ENCODE data around the gene TRHDE. TPM values are rescaled to one million over a fixed set of nuclear protein-coding genes. Genes with fewer than 3 reads are reported as not detected.

TRHDE gene
- polyA plus RNA-seq, 2 of the 4 experiments (the other 2 are of a cell fraction) = 0.16 to 0.32 TPM

- CTCF ChIA-PET = no interaction called here
- Histone ChIP-seq H3K4me3 (no peak overlapping the region), H3K4me2 (no peak overlapping the region), H3K9me3 (no peaks in the 10 kb centered on the region), H3K27ac (no peak overlapping the region), H3K4me1 (no peaks in the 10 kb centered on the region)
- POLR2A ChIA-PET = no interaction called here
- ATAC-seq (no peak), DNase-seq (ENCODE audit: low read depth in 1 of 2, low spot score in 1 of 2) (no peak), FAIRE-seq (no peak)
- TF ChIP-seq, protein P1, sequence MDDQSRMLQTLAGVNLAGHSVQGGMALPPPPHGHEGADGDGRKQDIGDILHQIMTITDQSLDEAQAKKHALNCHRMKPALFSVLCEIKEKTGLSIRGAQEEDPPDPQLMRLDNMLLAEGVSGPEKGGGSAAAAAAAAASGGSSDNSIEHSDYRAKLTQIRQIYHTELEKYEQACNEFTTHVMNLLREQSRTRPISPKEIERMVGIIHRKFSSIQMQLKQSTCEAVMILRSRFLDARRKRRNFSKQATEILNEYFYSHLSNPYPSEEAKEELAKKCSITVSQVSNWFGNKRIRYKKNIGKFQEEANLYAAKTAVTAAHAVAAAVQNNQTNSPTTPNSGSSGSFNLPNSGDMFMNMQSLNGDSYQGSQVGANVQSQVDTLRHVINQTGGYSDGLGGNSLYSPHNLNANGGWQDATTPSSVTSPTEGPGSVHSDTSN (IDR thresholded peaks at IDR 0.05) = no peak
- TF ChIP-seq ZC3H11A (IDR thresholded peaks at IDR 0.05) (no peak), JUN (IDR thresholded peaks at IDR 0.05) (no peak), GATA3 (IDR thresholded peaks at IDR 0.05; ENCODE audit: borderline replicate concordance) (no peak), SREBF2 (IDR thresholded peaks at IDR 0.05) (no peak), FOSB (CRISPR knock-in tag; IDR thresholded peaks at IDR 0.05) (no peak), ESRRA (IDR thresholded peaks at IDR 0.05; ENCODE audit: borderline replicate concordance, low read length) (no peak), NR3C1 (IDR thresholded peaks at IDR 0.05) (no peak), ATOH8 (CRISPR knock-in tag; IDR thresholded peaks at IDR 0.05; ENCODE audit: low read depth) (no peak), CBX8 (IDR thresholded peaks at IDR 0.05) (no peak), KDM5A (IDR thresholded peaks at IDR 0.05) (no peak), RCOR1 (IDR thresholded peaks at IDR 0.05; ENCODE audit: low read depth, low read length) (no peak), KDM1A (IDR thresholded peaks at IDR 0.05; ENCODE audit: low read depth) (no peak), CHD2 (IDR thresholded peaks at IDR 0.05; ENCODE audit: low read length, partially characterized antibody) (no peak), ZSCAN20 (CRISPR knock-in tag; IDR thresholded peaks at IDR 0.05) (no peak), MAX (IDR thresholded peaks at IDR 0.05) (no peak)
- TF ChIP-seq, protein P2, sequence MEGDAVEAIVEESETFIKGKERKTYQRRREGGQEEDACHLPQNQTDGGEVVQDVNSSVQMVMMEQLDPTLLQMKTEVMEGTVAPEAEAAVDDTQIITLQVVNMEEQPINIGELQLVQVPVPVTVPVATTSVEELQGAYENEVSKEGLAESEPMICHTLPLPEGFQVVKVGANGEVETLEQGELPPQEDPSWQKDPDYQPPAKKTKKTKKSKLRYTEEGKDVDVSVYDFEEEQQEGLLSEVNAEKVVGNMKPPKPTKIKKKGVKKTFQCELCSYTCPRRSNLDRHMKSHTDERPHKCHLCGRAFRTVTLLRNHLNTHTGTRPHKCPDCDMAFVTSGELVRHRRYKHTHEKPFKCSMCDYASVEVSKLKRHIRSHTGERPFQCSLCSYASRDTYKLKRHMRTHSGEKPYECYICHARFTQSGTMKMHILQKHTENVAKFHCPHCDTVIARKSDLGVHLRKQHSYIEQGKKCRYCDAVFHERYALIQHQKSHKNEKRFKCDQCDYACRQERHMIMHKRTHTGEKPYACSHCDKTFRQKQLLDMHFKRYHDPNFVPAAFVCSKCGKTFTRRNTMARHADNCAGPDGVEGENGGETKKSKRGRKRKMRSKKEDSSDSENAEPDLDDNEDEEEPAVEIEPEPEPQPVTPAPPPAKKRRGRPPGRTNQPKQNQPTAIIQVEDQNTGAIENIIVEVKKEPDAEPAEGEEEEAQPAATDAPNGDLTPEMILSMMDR (IDR thresholded peaks at IDR 0.05) = no peak
- TF ChIP-seq, protein P3, sequence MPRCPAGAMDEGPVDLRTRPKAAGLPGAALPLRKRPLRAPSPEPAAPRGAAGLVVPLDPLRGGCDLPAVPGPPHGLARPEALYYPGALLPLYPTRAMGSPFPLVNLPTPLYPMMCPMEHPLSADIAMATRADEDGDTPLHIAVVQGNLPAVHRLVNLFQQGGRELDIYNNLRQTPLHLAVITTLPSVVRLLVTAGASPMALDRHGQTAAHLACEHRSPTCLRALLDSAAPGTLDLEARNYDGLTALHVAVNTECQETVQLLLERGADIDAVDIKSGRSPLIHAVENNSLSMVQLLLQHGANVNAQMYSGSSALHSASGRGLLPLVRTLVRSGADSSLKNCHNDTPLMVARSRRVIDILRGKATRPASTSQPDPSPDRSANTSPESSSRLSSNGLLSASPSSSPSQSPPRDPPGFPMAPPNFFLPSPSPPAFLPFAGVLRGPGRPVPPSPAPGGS (IDR thresholded peaks at IDR 0.05) = no peak
- TF ChIP-seq, protein P4, sequence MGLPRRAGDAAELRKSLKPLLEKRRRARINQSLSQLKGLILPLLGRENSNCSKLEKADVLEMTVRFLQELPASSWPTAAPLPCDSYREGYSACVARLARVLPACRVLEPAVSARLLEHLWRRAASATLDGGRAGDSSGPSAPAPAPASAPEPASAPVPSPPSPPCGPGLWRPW (IDR thresholded peaks at IDR 0.05) = no peak
Observed at GRCh38 chr12:72365151-72365550, 93.0 kb downstream of the TRHDE start.

DNA sequence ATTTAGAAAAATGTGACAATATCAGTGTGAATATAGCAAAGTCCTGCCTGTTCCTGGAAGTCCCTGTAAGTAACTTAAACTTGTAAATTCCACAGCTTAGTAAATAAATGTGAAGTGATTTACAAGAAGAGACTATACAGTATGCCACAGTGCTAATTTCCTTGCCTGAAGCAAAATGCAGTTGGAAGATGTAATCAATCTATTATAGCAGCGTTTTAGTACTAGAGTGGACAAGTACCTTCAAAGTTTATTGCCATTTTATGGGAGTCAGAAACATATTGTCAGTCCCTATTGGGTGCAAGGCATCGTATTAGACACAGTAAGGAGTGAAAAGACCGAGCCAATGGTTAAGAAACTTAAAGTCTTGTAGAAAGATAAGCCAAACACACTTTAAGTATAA lies 94.1 kb downstream of the TRHDE start:
- Histone ChIP-seq H3K4me2 (no peak overlapping the region), H3K27ac (no peak overlapping the region), H3K9me3 (no peaks in the 10 kb centered on the region), H3K4me1 (no peaks in the 10 kb centered on the region), H3K4me3 (no peak overlapping the region)
- ChIA-PET CTCF (no interaction called here), POLR2A (no interaction called here)
- ATAC-seq (no peak), DNase-seq (ENCODE audit: low read depth in 1 of 2, low spot score in 1 of 2) (no peak), FAIRE-seq (no peak)
- WGBS (ENCODE audit: missing lambda C conversion rate) = 2% methylated on average over 3 of the region's 3 CpGs
- TF ChIP-seq, protein P1 (IDR thresholded peaks at IDR 0.05) = no peak
- TF ChIP-seq, protein P5, sequence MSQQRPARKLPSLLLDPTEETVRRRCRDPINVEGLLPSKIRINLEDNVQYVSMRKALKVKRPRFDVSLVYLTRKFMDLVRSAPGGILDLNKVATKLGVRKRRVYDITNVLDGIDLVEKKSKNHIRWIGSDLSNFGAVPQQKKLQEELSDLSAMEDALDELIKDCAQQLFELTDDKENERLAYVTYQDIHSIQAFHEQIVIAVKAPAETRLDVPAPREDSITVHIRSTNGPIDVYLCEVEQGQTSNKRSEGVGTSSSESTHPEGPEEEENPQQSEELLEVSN (IDR thresholded peaks at IDR 0.05; ENCODE audit: borderline replicate concordance, low read depth) = no peak
- TF ChIP-seq ELK1 (IDR thresholded peaks at IDR 0.05; ENCODE audit: low read depth, low read length) (no peak), RNF2 (IDR thresholded peaks at IDR 0.05; ENCODE audit: borderline replicate concordance, low read depth) (no peak), EHMT2 (IDR thresholded peaks at IDR 0.05; ENCODE audit: low read depth) (no peak), TFCP2L1 (CRISPR knock-in tag; IDR thresholded peaks at IDR 0.05) (no peak), GATA3 (IDR thresholded peaks at IDR 0.05; ENCODE audit: borderline replicate concordance) (no peak), PHF8 (IDR thresholded peaks at IDR 0.05; ENCODE audit: borderline replicate concordance, low read depth) (no peak), HOXA7 (CRISPR knock-in tag; IDR thresholded peaks at IDR 0.05) (no peak)
- TF ChIP-seq, protein P6, sequence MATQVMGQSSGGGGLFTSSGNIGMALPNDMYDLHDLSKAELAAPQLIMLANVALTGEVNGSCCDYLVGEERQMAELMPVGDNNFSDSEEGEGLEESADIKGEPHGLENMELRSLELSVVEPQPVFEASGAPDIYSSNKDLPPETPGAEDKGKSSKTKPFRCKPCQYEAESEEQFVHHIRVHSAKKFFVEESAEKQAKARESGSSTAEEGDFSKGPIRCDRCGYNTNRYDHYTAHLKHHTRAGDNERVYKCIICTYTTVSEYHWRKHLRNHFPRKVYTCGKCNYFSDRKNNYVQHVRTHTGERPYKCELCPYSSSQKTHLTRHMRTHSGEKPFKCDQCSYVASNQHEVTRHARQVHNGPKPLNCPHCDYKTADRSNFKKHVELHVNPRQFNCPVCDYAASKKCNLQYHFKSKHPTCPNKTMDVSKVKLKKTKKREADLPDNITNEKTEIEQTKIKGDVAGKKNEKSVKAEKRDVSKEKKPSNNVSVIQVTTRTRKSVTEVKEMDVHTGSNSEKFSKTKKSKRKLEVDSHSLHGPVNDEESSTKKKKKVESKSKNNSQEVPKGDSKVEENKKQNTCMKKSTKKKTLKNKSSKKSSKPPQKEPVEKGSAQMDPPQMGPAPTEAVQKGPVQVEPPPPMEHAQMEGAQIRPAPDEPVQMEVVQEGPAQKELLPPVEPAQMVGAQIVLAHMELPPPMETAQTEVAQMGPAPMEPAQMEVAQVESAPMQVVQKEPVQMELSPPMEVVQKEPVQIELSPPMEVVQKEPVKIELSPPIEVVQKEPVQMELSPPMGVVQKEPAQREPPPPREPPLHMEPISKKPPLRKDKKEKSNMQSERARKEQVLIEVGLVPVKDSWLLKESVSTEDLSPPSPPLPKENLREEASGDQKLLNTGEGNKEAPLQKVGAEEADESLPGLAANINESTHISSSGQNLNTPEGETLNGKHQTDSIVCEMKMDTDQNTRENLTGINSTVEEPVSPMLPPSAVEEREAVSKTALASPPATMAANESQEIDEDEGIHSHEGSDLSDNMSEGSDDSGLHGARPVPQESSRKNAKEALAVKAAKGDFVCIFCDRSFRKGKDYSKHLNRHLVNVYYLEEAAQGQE (IDR thresholded peaks at IDR 0.05) = no peak

All from A549 (cell line).